GM19351 (cell line): ENCODE data around the gene NUTM2A.
"Not testable (repeated sequence)": the region's sequence is repeated elsewhere in the genome, so short reads cannot be mapped to it uniquely, and the experiment has no call there.

Source experiments
- ATAC-seq: cut with Tn5 transposase; IDR thresholded peaks from one replicate; pipeline ENCODE4 v1.9.1; 2021; ENCODE audit warnings: mild to moderate bottlenecking, moderate library complexity; ENCODE audit not compliant: unreplicated experiment

NUTM2A gene

DNA sequence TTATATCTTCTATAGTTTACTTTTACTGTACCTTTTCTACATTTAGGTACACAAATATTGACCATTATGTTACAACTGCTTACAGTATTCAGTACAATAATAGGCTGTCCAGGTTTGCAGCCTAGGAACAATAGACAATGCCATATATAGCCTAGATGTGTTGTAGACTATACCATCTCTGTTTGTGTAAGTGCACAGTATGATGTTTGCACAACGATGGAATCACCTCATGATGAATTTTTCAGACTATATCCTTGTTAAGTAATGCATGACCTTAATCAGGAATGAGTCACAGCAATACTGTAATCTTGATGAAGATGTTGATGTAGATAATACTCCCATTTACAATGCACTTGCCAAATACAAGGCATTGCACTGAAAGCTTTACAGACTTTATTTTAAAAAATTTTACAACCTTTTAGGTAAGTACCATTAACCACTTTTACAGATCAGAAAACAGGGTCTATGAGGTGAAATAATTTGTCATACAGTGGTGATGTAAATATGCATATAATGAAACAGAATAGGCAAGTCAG is 23.6 kb downstream of the NUTM2A start:
- ATAC-seq: not testable (repeated sequence)

DNA sequence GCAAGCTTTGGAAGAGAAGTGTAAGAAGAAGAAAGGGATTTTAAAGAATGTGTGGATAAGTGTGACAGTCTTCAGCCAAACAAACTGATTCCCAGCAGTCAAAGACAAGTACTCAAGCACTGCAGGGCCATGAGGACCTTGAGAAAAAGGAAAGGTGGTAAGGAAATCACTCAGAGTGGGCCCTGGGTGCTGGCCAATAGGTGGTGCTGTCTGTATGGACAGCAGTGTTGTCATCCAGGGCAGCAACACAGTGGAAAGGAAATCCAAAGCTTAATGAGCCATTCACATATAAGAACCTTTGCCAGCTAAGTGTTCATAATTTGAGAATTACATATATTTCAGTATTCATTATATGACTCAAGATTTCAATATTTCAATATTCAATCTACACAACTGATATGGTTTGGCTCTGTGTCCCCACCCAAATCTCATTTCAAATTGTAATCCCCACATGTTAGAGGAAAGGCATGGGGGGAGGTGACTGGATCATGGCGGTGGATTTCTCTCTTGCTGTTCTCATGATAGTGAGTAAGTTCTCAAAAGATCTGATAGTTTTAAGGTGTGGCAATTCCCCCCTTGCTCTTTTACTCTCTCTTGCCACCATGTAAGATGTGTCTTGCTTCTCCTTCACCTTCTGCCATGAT is 55.6 kb downstream of the NUTM2A start:
- ATAC-seq: not testable (repeated sequence)
